Activated CD4-positive, alpha-beta memory T cell treated with anti-CD3 and anti-CD28 coated beads for 36 hours (primary cell): ENCODE data around the gene UNC45A. TPM values are rescaled to one million over a fixed set of nuclear protein-coding genes. Genes with fewer than 3 reads are reported as not detected.

ENCODE experiments used
- CTCF ChIA-PET: fragments of 350-600 bp; sonication (Branson Sonifier 250); formaldehyde crosslinking; loops from one replicate; lab custom pipeline; 2021; ENCODE audit warnings: antibody characterized with exemption, inconsistent platforms; lab: Charles Lee
- POLR2A ChIA-PET: fragments of 350-600 bp; sonication (Branson Sonifier 250); formaldehyde crosslinking; loops from one replicate; lab custom pipeline; 2021; ENCODE audit warnings: antibody characterized with exemption; lab: Charles Lee
- DNase-seq: peaks from one replicate; pipeline ENCODE4 v3.0.0-alpha.2; 2020
- H3K27ac Mint-ChIP-seq: one replicate; pipeline ENCODE4 v1.8.0; 2021; ENCODE audit warnings: mixed read lengths
- H3K27me3 Mint-ChIP-seq: one replicate; pipeline ENCODE4 v1.8.0; 2021; ENCODE audit warnings: mixed read lengths
- H3K36me3 Mint-ChIP-seq: one replicate; pipeline ENCODE4 v1.8.0; 2021; ENCODE audit warnings: mixed read lengths
- H3K4me1 Mint-ChIP-seq: one replicate; pipeline ENCODE4 v1.8.0; 2021; ENCODE audit warnings: low read depth, mixed read lengths
- H3K4me3 Mint-ChIP-seq: one replicate; pipeline ENCODE4 v1.8.0; 2021; ENCODE audit warnings: mild to moderate bottlenecking, mixed read lengths
- H3K9me3 Mint-ChIP-seq: one replicate; pipeline ENCODE4 v1.8.0; 2021; ENCODE audit warnings: mixed read lengths
- intact Hi-C: fragments of 100-400 bp; cut with micrococcal nuclease; formaldehyde crosslinking; loops from one replicate; pipeline ENCODE4 v1.15.1; 2023
- total RNA-seq, 2 experiments: library from RNA; stranded (reverse); gene quantifications; one replicate each; pipeline ENCODE4 v1.2.3, GENCODE V29; 2021

Gene UNC45A
- total RNA-seq, 2 experiments from 2014 or later, result 71.1 to 74.3 TPM

GRCh38 chr15:90933301-90933700 lies 1.8 kb upstream of the UNC45A start:
- H3K27ac Mint-ChIP-seq, result peak overlapping the region; percentile 100
- H3K4me1 Mint-ChIP-seq, result peaks cover 46% of the 10 kb centered on the region
- no peak for DNase-seq
- ChIA-PET POLR2A (interaction anchor here (0.9 to 7.7 kb wide), 5 partner anchors 10 to 60 kb away, joined by 3 to 82 read pairs (median 9); partner anchors contain the start of genes MAN2A2 and RCCD1), CTCF (interaction anchor here (0.7 to 9.4 kb wide), 28 partner anchors 9 to 613 kb away, joined by 3 to 231 read pairs (median 10); partner anchors contain the start of genes BLM, FES, FURIN and MAN2A2)
- intact Hi-C loops, result loop anchor here (5.0 to 10.0 kb wide), 6 partner anchors 116 to 1038 kb away; partner anchors contain the start of genes AP3S2, CIB1, GDPGP1 and IQGAP1
- peak overlapping the region; percentile 37 for H3K4me3 Mint-ChIP-seq
- peaks cover 16% of the 10 kb centered on the region for H3K36me3 Mint-ChIP-seq
- no peaks in the 10 kb centered on the region for H3K27me3 Mint-ChIP-seq
- no peaks in the 10 kb centered on the region for H3K9me3 Mint-ChIP-seq

DNA sequence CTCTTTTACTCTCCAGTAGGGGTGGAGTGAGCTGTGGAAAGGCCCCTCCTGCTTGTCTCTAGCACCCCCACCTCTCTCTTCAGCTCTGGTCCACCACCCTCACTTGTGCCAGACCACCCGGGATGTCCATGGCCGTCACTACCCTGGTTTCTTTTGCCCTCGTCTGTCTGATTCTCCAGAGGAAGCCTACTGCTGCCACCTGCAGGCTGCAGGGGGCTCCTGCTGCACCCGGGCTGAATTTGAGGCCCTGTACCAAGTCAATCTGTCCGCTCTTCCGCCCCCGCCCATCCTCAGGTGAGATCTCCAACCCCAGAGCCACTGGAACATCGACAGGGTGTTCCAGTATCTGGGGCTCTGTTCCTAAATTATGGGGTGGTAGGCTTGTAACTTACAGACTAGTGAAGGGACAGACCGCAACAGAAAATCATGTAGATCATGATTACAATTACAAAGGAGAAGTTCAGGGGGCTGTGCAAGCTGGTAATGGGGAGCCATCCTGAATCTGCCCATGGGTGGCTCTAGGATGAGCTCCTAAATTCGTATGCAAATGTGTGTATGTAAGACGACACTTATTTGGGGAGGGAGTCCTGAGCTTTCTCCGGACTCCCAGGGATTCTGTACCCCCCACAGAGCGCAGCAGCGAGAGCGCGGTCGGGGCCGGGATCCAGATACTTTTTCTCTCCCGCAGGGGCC lies 683 bp upstream of the UNC45A start:
- POLR2A ChIA-PET, result interaction anchor here (0.7 to 7.7 kb wide), 8 partner anchors 11 to 1041 kb away, joined by 3 to 82 read pairs (median 4); partner anchors contain the start of genes AP3S2, CIB1, GDPGP1 and MAN2A2
- intact Hi-C loops, result loop anchor here (1.0 to 10.0 kb wide), 9 partner anchors 11 to 1040 kb away; partner anchors contain the start of genes AP3S2, BLM, CIB1 and GDPGP1
- Mint-ChIP-seq H3K4me1 (peaks cover 40% of the 10 kb centered on the region), H3K27ac (peak overlapping the region; percentile 82), H3K9me3 (no peaks in the 10 kb centered on the region), H3K27me3 (no peaks in the 10 kb centered on the region), H3K4me3 (peak overlapping the region; percentile 84), H3K36me3 (peaks cover 16% of the 10 kb centered on the region)
- DNase-seq, result peak; percentile 94
- CTCF ChIA-PET, result interaction anchor here (0.6 to 9.4 kb wide), 24 partner anchors 8 to 675 kb away, joined by 3 to 231 read pairs (median 6); partner anchors contain the start of genes BLM, FES, MAN2A2 and PRC1

- POLR2A ChIA-PET, result no interaction called here
- Mint-ChIP-seq H3K9me3 (no peaks in the 10 kb centered on the region), H3K27me3 (no peaks in the 10 kb centered on the region), H3K4me3 (peak overlapping the region; percentile 84), H3K4me1 (peaks cover 23% of the 10 kb centered on the region), H3K27ac (no peak overlapping the region), H3K36me3 (peaks cover 30% of the 10 kb centered on the region)
- no peak for DNase-seq
- intact Hi-C loops, result loop anchor here (10.0 kb wide), 2 partner anchors 918 to 1042 kb away; partner anchors contain the start of genes AP3S2 and SLCO3A1
- CTCF ChIA-PET, result interaction anchor here (4.0 to 9.4 kb wide), 3 partner anchors 20 to 289 kb away, joined by 15 to 231 read pairs (median 41); partner anchors contain the start of gene MAN2A2
These were observed 1.7 kb downstream of the UNC45A start for GRCh38 chr15:90936823-90937222.

DNA sequence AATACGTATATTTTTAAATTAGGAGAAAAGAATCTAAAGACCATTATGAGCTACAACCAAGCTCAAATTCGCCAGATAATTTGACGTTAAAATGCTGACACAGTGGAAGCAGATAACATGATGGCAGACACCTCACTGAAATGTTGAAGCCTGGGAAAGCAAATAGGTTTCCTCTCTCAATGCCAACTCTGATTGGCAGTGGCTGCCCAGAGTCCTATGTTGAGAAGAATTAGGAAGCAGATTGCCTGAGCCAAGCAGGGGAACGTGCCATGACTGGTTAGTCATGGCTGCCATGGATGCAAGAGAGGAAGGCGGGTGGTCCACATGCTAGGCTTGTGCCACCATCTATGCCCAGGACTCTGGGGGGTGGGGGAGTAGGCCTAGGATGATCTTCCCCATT lies 3.2 kb downstream of the UNC45A start:
- Mint-ChIP-seq H3K36me3 (peaks cover 40% of the 10 kb centered on the region), H3K27ac (no peak overlapping the region), H3K27me3 (no peaks in the 10 kb centered on the region), H3K4me3 (no peak overlapping the region), H3K9me3 (no peaks in the 10 kb centered on the region), H3K4me1 (peaks cover 20% of the 10 kb centered on the region)
- no peak for DNase-seq
- ChIA-PET POLR2A (interaction anchor here (0.7 kb wide), 1 partner anchor 10 kb away, joined by 3 read pairs; no protein-coding TSS in a partner anchor), CTCF (interaction anchor here (4.0 to 9.4 kb wide), 2 partner anchors 18 to 35 kb away, joined by 15 to 231 read pairs; partner anchors contain the start of gene MAN2A2)
- intact Hi-C loops, result loop anchor here (10.0 kb wide), 2 partner anchors 917 to 1043 kb away; partner anchors contain the start of genes AP3S2 and SLCO3A1

GRCh38 chr15:90939756-90940155 lies 4.7 kb downstream of the UNC45A start:
- no peak for DNase-seq
- CTCF ChIA-PET, result interaction anchor here (4.0 to 5.3 kb wide), 2 partner anchors 7 to 17 kb away, joined by 15 to 48 read pairs; partner anchors contain the start of genes HDDC3 and UNC45A
- Mint-ChIP-seq H3K27ac (no peak overlapping the region), H3K9me3 (no peaks in the 10 kb centered on the region), H3K27me3 (no peaks in the 10 kb centered on the region), H3K36me3 (peaks cover 44% of the 10 kb centered on the region), H3K4me3 (no peak overlapping the region), H3K4me1 (peaks cover 13% of the 10 kb centered on the region)
- intact Hi-C loops, result loop anchor here (10.0 kb wide), 2 partner anchors 915 to 1045 kb away; partner anchors contain the start of genes AP3S2 and SLCO3A1
- POLR2A ChIA-PET, result interaction anchor here (0.6 kb wide), 1 partner anchor 91 kb away, joined by 3 read pairs; no protein-coding TSS in a partner anchor

GRCh38 chr15:90941038-90941437 lies 6.0 kb downstream of the UNC45A start:
- CTCF ChIA-PET, result interaction anchor here (5.3 kb wide), 1 partner anchor 8 kb away, joined by 48 read pairs; the partner anchor contains the start of genes HDDC3 and UNC45A
- peaks cover 47% of the 10 kb centered on the region for H3K36me3 Mint-ChIP-seq
- no peak for DNase-seq
- intact Hi-C loops, result no loop called here
- no peaks in the 10 kb centered on the region for H3K9me3 Mint-ChIP-seq
- no peak overlapping the region for H3K27ac Mint-ChIP-seq
- H3K4me3 Mint-ChIP-seq, result no peak overlapping the region
- H3K27me3 Mint-ChIP-seq, result no peaks in the 10 kb centered on the region
- H3K4me1 Mint-ChIP-seq, result peaks cover 9% of the 10 kb centered on the region
- POLR2A ChIA-PET, result interaction anchor here (1.1 kb wide), 1 partner anchor 10 kb away, joined by 3 read pairs; no protein-coding TSS in a partner anchor

- H3K4me3 Mint-ChIP-seq, result no peak overlapping the region
- no peaks in the 10 kb centered on the region for H3K4me1 Mint-ChIP-seq
- DNase-seq, result no peak
- no peaks in the 10 kb centered on the region for H3K27me3 Mint-ChIP-seq
- H3K36me3 Mint-ChIP-seq, result peaks cover 41% of the 10 kb centered on the region
- H3K27ac Mint-ChIP-seq, result no peak overlapping the region
- POLR2A ChIA-PET, result interaction anchor here (0.8 kb wide), 1 partner anchor 11 kb away, joined by 3 read pairs; no protein-coding TSS in a partner anchor
- CTCF ChIA-PET, result interaction anchor here (1.2 to 5.3 kb wide), 2 partner anchors 10 to 14 kb away, joined by 6 to 48 read pairs; partner anchors contain the start of genes HDDC3 and UNC45A
- intact Hi-C loops, result no loop called here
- no peaks in the 10 kb centered on the region for H3K9me3 Mint-ChIP-seq
These were observed 7.5 kb downstream of the UNC45A start for GRCh38 chr15:90942354-90943120.

- Mint-ChIP-seq H3K9me3 (no peaks in the 10 kb centered on the region), H3K4me3 (no peak overlapping the region), H3K27me3 (no peaks in the 10 kb centered on the region), H3K4me1 (no peaks in the 10 kb centered on the region), H3K27ac (no peak overlapping the region), H3K36me3 (peaks cover 46% of the 10 kb centered on the region)
- intact Hi-C loops, result no loop called here
- POLR2A ChIA-PET, result no interaction called here
- CTCF ChIA-PET, result interaction anchor here (0.9 to 5.3 kb wide), 2 partner anchors 12 kb away, joined by 6 to 48 read pairs; partner anchors contain the start of genes HDDC3 and UNC45A
- no peak for DNase-seq
These were observed 10.0 kb downstream of the UNC45A start for GRCh38 chr15:90945091-90945490.

GRCh38 chr15:90946538-90946937 lies 11.5 kb downstream of the UNC45A start:
- H3K27me3 Mint-ChIP-seq, result no peaks in the 10 kb centered on the region
- intact Hi-C loops, result no loop called here
- POLR2A ChIA-PET, result no interaction called here
- CTCF ChIA-PET, result interaction anchor here (3.3 kb wide), 1 partner anchor 13 kb away, joined by 24 read pairs; the partner anchor contains the start of genes HDDC3 and UNC45A
- no peak overlapping the region for H3K4me3 Mint-ChIP-seq
- no peaks in the 10 kb centered on the region for H3K9me3 Mint-ChIP-seq
- DNase-seq, result no peak
- no peak overlapping the region for H3K27ac Mint-ChIP-seq
- H3K4me1 Mint-ChIP-seq, result no peaks in the 10 kb centered on the region
- H3K36me3 Mint-ChIP-seq, result peaks cover 36% of the 10 kb centered on the region

DNA sequence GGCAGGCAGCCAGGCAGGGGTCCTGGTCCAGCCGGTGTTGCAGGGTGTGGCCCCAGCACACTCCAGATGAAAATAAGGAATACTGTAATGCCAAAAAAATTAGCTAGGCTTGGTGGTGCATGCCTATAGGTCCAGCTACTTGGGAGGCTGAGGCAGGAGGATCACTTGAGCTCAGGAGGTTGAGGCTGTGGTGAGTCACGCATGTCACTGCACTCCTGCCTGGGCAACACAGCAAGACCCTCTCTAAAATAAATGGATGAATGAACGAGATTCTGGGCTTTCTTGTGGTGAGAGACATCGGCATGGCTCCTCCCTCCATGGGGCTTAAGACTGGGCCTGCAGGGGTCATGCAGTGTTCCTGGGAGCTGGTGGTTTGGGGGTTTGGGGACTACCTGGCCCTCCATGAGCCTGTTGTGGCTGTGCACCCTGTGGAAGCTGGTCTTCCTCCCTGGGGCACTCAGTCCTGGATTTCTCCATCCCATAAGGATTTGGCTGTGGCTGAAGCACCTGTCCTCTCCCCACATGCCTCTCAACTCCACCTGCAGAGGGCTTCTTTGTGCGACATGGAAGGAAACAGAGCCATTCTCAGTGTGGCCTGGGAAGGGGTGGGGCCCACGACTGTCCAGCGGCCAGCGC lies 12.0 kb downstream of the UNC45A start:
- no peak overlapping the region for H3K4me3 Mint-ChIP-seq
- POLR2A ChIA-PET, result no interaction called here

More for the DNA sequence above, 12.0 kb downstream of the UNC45A start:
- DNase-seq, result no peak
- no peaks in the 10 kb centered on the region for H3K9me3 Mint-ChIP-seq
- peaks cover 38% of the 10 kb centered on the region for H3K36me3 Mint-ChIP-seq
- H3K27ac Mint-ChIP-seq, result no peak overlapping the region
- CTCF ChIA-PET, result interaction anchor here (1.9 to 3.3 kb wide), 2 partner anchors 9 to 13 kb away, joined by 6 to 24 read pairs; partner anchors contain the start of genes HDDC3 and UNC45A
- intact Hi-C loops, result no loop called here
- no peaks in the 10 kb centered on the region for H3K27me3 Mint-ChIP-seq
- no peaks in the 10 kb centered on the region for H3K4me1 Mint-ChIP-seq
